Omental fat pad (tissue), 4 donors: ENCODE results near the gene MTMR3. TPM values are rescaled to one million over a fixed set of nuclear protein-coding genes. Genes with fewer than 3 reads are reported as not detected.

Experiments used
- ATAC-seq: fragments of 150-250 bp; one replicate; pipeline ENCODE4 v1.9.1; 2016; ENCODE audit warnings: mild to moderate bottlenecking, moderate library complexity; ENCODE audit not compliant: low FRiP score
- DNase-seq: peaks from one replicate; pipeline ENCODE4 v3.0.0-alpha.2; 2019; ENCODE audit warnings: low spot score
- total RNA-seq, 4 donors: library from RNA; depleted of rRNA; stranded (reverse); fragments of >200 nt; gene quantifications; one replicate each; pipeline ENCODE4 v1.1.0, GENCODE V29; 2016
- TF ChIP-seq, protein P1 (sequence below), 3 donors: fragments of 450-650 bp; IDR thresholded peaks; one replicate each; pipeline ENCODE4 v1.5.1; 2016 to 2017; ENCODE audit warnings: antibody characterized with exemption in 3 of 3, mild to moderate bottlenecking in 3 of 3, moderate library complexity in 2 of 3

The MTMR3 gene
- total RNA-seq, 4 donors from 2014 or later = 41.3 to 88.9 (median 53.2) TPM

DNA sequence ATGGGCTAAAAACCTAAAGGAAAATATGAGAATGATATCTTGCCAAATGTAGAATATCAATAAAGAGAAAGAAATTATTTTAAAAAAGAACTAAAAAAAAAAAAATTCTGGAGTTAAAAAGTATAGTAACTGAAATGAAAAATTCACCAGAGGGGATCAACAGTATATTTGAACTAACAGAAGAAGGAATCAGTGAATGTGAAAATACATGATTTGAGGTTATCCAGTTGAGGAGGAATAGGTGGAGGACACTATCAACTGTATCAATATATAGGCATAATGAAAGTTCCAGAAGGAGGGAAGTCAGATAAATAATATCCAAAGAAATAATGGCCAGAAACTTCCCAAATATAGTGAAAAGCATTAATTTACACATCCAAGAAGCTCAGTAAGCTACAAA lies 181.2 kb downstream of the MTMR3 start:
- DNase-seq (no peak), ATAC-seq (no peak)
- TF ChIP-seq, protein P1, sequence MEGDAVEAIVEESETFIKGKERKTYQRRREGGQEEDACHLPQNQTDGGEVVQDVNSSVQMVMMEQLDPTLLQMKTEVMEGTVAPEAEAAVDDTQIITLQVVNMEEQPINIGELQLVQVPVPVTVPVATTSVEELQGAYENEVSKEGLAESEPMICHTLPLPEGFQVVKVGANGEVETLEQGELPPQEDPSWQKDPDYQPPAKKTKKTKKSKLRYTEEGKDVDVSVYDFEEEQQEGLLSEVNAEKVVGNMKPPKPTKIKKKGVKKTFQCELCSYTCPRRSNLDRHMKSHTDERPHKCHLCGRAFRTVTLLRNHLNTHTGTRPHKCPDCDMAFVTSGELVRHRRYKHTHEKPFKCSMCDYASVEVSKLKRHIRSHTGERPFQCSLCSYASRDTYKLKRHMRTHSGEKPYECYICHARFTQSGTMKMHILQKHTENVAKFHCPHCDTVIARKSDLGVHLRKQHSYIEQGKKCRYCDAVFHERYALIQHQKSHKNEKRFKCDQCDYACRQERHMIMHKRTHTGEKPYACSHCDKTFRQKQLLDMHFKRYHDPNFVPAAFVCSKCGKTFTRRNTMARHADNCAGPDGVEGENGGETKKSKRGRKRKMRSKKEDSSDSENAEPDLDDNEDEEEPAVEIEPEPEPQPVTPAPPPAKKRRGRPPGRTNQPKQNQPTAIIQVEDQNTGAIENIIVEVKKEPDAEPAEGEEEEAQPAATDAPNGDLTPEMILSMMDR (IDR thresholded peaks at IDR 0.05) = no peak

DNA sequence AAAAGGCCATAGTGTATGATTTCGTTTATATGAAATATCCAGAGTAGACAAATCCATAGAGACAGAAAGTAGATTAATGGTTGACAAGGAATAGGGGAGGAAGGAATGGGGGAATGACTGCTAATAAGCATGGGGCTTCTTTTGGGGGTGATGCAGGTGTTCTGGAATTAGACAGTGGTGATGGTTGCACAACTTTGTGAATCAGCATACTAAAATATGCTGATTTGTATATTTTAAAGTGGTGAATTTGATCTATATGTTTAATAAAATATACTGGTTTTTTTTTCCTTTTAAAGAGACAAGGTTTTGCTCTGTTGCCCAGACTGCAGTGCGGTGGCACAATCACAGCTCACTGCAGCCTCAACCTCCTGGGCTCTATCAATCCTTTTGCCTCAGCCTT lies 190.8 kb downstream of the MTMR3 start:
- TF ChIP-seq, protein P1 (IDR thresholded peaks at IDR 0.05) = no peak
- no peak for DNase-seq

DNA sequence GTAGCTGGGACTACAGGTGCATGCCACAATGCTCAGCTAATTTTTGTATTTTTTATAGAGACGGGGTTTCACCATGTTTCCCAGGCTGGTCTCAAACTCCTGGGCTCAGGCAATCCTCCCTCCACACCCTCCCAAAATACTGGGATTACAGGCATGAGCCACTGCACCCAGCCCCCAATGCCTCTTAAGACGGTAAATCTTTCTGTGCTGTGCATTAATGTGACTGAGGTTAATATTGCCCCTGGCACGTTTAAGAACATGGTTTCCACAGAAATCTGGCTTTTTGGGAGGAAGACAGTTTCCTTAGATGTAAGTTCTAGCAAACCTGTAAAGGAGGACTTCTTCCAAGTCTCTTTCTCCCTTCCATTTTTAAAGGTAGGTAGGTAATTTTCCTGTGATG lies 191.2 kb downstream of the MTMR3 start:
- no peak for ATAC-seq
- TF ChIP-seq, protein P1 (IDR thresholded peaks at IDR 0.05) = no peak

More for the DNA sequence above, 190.8 kb downstream of the MTMR3 start:
- ATAC-seq = no peak

DNA sequence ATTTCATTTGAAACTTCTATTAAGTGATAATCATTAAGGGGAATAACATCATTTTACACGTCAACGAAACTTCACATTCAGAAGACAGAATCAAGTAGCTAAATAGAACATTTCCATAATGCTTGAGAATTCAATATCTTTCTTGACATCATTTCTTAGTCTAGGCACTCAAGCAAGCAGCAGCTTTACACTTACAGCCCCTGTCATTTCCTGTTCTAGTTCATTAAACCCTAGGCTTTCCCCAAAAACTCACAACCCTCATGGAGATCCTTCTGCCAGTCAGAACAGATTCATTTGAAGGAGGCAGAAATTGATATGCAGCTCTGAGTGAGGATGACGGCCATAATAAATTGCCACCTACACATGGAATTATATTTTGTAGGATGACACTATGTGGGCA lies 192.0 kb downstream of the MTMR3 start:
- DNase-seq = no peak
- TF ChIP-seq, protein P1 (IDR thresholded peaks at IDR 0.05) = no peak
- no peak for ATAC-seq

More for the DNA sequence above, 191.2 kb downstream of the MTMR3 start:
- no peak for DNase-seq

DNA sequence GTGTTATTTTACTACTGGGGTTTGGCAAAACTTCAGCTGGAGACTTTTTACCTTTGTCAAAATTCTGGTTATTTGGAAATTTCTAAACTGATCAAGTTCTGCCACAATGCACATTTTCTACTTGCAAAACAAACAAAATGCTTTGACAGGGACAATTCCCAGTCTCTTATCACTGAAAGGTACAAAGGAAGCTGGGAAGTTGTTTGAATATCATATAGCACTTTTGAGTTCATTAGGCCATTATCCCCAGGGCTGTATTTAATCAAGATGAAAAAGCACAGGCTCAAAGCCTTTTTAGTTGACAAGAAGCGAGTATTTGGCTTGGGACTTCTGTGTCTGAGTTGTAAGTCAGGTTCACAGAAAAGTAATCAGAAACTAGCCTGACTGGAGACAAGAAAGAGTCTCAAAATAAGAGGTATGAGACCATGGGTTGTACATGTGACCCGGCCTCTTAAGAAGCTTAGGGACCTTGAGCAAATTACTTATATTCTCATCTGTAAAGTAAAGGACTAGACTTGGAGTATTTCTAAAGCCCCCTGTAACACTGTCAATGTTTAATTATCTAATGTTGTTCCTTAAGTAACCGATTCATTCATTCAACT lies 194.4 kb downstream of the MTMR3 start:
- DNase-seq (no peak), ATAC-seq (no peak)
- TF ChIP-seq, protein P1 (IDR thresholded peaks at IDR 0.05) = no peak

DNA sequence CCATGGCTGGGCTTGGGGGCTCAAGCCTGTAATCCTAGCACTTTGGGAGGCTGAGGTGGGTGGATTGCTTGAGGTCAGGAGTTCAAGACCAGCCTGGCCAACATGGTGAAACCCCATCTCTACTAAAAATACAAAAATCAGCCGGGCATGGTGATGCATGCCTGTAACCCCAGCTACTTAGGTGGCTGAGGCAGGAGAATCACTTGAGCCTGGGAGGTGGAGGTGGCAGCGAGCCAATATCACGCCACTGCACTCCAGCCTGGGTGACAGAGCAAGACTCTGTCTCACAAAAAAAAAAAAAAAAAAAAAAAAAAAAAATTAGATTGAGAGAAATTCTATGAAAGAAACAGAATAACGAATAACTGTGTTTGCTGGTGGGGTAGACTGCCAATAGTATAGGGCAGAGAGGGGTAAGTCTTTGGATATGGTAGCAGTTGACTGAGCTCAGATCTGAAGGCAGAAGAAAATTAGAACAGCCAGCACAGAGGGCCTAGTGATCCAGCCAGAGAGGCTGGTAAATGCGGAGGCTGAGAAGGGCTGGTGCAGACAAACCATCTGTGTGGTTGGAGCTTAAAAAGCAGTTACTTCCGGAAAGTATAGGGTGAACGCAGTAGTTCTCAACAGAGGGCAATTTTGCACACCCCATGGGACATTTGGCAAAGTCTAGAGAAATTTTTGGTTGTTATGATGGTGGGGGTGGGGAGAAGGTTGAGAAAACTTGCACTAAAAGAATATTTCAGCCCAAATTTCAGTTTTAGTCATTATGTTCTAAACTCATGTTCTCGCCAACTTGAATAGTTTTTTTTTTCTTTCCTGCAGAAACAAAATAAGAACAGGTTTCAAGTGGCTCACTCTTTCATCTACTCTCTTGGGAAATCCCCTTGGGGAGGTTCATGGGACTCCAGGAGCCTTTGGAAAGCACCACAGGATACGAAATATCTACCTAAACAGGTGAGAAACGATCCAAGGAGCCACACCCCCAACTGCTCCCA lies 195.6 kb downstream of the MTMR3 start:
- TF ChIP-seq, protein P1 (IDR thresholded peaks at IDR 0.05) = no peak
- DNase-seq (no peak), ATAC-seq (no peak)
